HG03045 (cell line): ENCODE measurements around the gene NYAP1.
A peak's percentile ranks its signal among the peaks of the same experiment; 100 is the strongest.
"Not testable (repeated sequence)": the region's sequence is repeated elsewhere in the genome, so short reads cannot be mapped to it uniquely, and the experiment has no call there.

Experiments used
- ATAC-seq: cut with Tn5 transposase; IDR thresholded peaks from one replicate; pipeline ENCODE4 v1.9.1; 2021; ENCODE audit warnings: mild to moderate bottlenecking, moderate library complexity; ENCODE audit not compliant: unreplicated experiment

NYAP1 gene

GRCh38 chr7:100509231-100509630 is 25.5 kb downstream of the NYAP1 start:
- no peak for ATAC-seq

GRCh38 chr7:100510437-100511239 is 26.9 kb downstream of the NYAP1 start:
- no peak for ATAC-seq

DNA sequence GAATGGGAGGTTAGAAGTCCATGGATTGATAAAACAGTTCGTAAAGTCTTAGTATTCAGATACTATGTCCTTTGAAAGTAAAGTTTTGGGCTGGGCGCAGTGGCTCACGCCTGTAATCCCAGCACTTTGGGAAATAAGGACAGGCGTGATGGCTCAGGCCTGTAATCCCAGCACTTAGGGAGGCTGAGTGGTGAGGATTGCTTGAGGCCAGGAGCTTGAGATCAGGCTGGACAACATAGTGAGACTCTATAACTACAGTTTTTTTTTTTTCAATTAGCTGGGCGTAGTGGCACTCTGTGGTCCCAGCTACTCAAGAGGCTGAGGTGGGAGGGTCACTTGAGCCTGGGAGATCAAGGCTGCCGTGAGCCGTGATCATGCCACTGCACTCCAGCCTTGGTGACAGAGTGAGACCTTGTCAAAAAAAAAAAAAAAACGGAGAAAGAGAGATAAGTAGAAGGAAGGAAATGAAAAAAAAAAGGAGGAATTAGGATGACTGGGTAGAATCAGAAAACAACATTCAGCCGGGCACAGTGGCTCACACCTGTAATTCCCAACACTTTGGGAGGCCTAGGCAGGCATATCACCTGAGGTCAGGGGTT is 29.6 kb downstream of the NYAP1 start:
- no peak for ATAC-seq

DNA sequence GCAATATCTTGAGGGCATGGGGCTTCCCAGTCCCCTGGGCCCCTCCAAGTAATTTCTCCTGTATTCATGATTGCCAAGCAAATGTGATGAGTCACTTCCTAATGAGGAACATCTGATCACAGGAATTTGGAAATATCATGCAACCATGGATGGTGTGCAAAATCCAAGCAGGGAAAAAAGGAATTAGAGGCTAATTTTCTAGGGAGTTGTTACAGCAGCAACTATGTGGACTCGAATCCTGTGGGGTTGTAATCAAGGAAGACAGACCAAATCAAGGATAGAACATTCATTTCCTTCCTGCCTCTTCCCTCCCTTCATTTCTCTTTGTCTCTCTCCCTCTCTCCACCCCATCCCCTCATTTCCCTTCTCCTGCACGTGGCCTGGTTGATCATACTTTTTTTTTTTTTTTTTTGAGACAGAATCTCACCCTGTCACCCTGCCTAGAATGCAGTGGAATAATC is 31.4 kb downstream of the NYAP1 start:
- no peak for ATAC-seq

DNA sequence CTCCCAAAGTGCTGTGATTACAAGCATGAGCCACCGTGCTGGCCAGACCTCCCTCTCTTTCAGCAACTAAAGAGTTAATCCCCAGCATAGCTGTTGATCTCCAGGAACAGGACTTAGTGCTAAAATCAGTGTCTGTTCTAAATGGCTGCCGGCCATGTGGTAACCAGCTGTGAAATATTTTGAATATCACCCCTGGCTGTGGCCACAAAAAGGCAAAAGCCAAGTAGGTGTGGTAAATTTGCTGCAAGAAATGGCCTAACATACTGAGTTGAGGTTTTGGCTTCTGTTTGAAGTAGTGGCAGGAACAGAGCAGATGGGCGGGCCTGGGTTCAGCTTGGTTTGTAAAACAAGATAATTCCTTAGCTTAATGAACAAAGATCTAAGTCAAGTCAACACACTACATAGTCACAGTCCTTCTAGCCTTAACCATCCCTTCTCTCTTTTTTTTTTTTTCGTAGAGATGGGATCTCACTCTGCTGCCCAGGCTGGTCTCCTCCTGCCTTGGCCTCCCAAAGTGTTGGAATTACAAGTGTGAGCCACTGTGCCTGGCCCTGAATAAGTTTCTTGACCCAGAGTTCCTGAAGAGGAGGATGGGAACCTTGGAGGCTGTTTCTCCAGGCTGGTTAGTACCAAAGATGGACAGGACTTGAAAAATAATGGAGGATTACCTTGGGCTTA is 32.5 kb downstream of the NYAP1 start:
- ATAC-seq: no peak

DNA sequence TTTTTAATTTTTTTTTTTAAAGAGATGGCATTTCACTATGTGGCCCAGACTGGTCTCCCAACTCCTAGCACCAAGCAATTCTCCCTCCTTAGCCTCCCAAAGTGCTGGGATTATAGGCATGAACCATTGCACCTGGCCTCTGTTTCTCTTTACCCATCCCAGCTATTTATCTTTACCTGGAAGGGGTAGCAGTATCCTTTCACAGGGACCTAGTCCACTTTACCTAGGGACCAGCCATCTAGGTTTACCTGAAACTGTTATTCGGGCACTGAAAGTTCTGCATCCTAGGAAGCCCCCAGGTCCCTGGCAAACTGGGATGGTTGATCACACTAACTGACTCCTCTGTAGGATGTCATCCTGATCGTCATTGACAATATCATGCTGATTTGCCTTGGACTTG is 33.6 kb downstream of the NYAP1 start:
- no peak for ATAC-seq

DNA sequence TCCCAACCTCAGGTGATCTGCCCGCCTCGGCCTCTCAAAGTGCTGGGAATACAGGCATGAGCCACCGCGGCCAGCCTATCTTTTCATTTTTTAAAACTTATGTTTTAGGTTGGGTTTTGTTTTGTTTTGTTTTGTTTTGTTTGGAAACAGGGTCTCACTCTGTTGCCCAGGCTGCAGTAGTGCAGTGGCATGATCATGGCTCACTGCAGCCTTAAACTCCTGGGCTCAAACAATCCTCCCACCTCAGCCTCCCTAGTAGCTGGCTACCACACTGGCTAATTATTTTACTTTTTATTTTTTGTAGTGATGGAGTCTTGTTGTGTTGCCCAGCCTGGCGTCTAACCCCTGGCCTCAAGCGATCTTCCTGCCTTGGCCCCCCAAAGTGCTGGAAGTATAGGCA is 35.9 kb downstream of the NYAP1 start:
- no peak for ATAC-seq

- no peak for ATAC-seq
Measured at GRCh38 chr7:100520138-100520537, 36.4 kb downstream of the NYAP1 start.

DNA sequence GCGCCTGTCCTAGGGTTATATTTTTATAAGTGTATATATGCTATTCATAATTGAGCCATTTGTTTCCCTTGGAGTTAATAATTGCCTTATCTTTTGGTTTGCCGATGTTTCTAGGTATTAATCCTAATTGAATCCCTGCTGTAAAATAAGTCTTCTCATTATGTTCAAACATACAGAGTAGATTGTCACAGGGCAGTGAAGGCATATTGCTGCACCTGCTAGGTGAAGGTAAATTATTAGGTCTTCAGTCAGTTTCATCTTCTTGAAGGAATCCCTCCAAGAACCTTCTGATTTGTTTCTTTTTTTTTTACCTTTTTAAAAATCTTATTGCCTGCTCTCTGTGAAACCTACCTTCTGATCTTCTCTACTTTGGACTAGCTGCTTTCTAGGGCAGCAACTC is 37.3 kb downstream of the NYAP1 start:
- ATAC-seq: no peak

DNA sequence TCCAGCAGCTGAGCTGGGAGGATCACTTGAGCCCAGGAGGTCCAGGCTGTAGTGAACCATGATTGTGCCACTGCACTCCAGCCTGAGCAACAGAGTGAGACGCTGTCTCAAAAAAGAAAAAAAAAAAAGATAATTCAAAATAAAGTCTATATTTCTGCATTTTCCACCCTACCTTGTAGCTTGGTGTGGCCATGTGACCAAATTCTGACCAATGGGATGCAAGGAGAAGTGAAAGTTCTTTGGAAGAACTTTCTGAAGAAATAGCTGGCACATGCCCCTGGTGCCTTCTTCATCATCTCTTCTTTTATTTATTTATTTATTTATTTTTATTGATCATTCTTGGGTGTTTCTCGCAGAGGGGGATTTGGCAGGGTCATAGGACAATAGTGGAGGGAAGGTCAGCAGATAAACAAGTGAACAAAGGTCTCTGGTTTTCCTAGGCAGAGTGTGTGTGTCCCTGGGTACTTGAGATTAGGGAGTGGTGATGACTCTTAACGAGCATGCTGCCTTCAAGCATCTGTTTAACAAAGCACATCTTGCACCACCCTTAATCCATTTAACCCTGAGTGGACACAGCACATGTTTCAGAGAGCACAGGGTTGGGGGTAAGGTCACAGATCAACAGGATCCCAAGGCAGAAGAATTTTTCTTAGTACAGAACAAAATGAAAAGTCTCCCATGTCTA is 38.3 kb downstream of the NYAP1 start:
- ATAC-seq: not testable (repeated sequence)

GRCh38 chr7:100523192-100523591 is 39.5 kb downstream of the NYAP1 start:
- ATAC-seq: not testable (repeated sequence)

GRCh38 chr7:100528108-100528866 is 44.6 kb downstream of the NYAP1 start:
- ATAC-seq: not testable (repeated sequence)

- no peak for ATAC-seq
Measured at GRCh38 chr7:100532165-100533022, 48.7 kb downstream of the NYAP1 start.

DNA sequence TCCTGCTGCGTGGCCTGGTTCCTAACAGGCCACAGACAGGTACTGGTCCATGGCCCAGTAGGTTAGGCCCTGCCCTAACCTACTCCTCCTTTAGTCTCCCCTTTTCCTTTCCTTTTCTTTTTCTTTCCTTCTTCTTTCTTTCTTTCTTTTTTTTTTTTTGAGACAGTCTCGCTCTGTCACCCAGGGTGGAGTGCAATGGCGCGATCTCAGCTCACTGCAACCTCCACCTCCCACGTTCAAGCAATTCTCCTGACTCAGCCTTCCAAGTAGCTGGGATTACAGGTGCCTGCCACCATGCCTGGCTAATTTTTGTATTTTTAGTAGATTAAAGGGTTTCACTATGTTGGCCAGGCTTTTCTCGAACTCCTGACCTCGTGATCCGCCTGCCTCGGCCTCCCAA is 52.3 kb downstream of the NYAP1 start:
- not testable (repeated sequence) for ATAC-seq

DNA sequence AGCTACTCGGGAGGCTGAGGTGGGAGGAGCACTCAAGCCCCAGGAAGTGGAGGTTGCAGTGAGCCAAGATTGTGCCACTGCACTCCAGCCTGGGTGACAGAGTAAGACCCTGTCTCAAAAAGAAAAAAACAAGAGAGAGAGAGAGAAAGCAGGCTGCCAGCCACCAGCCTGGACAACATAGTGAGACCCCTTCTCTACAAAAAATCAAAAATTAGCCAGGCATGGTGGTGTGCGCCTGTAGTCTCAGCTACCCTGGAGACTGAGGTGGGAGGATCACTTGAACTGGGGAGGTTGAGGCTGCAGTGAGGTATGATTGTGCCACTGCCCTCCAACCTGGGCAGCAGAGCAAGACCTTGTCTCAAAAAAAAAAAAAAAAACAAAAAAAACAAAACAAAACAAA is 53.0 kb downstream of the NYAP1 start:
- not testable (repeated sequence) for ATAC-seq

- no peak for ATAC-seq
Measured at GRCh38 chr7:100538348-100538653, 54.6 kb downstream of the NYAP1 start.

GRCh38 chr7:100538654-100539435 is 55.1 kb downstream of the NYAP1 start, which contains the start of gene AGFG2:
AGFG2 (plus strand) TSS chr7:100539203; CDS start chr7:100539347, 144 bp downstream.
- ATAC-seq: peak; percentile 95

- no peak for ATAC-seq
Measured at GRCh38 chr7:100539436-100540006, 55.8 kb downstream of the NYAP1 start.
